CD4-positive, alpha-beta T cell treated with Interleukin-4 for 1 hour (primary cell): ENCODE data around the gene ZC2HC1B.
A peak's percentile ranks its signal among the peaks of the same experiment; 100 is the strongest.

ENCODE experiments used
- DNase-seq, 2 donors: peaks; one replicate each; pipeline ENCODE4 v3.0.0-alpha.2; 2020 to 2022

ZC2HC1B gene

DNA sequence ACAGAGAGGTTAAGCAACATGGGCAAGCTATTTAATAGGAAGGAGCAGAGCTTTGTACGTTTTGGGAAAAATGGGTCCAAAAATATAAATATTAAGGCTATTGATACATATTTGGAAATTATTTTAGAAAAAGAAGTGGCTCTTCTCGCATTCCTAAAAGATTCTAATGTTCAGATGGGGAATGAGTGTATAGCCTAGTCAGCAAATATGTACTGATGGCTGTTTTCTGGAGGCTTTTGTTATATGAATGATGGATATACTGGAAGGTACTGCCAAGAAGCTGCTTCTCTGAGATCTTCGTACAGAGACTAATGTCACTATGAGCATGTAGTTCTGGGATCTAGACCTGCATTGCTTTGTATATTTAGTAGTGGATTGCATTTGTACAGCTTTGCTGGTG, 72.1 kb downstream of the ZC2HC1B start:
- no peak for DNase-seq

DNA sequence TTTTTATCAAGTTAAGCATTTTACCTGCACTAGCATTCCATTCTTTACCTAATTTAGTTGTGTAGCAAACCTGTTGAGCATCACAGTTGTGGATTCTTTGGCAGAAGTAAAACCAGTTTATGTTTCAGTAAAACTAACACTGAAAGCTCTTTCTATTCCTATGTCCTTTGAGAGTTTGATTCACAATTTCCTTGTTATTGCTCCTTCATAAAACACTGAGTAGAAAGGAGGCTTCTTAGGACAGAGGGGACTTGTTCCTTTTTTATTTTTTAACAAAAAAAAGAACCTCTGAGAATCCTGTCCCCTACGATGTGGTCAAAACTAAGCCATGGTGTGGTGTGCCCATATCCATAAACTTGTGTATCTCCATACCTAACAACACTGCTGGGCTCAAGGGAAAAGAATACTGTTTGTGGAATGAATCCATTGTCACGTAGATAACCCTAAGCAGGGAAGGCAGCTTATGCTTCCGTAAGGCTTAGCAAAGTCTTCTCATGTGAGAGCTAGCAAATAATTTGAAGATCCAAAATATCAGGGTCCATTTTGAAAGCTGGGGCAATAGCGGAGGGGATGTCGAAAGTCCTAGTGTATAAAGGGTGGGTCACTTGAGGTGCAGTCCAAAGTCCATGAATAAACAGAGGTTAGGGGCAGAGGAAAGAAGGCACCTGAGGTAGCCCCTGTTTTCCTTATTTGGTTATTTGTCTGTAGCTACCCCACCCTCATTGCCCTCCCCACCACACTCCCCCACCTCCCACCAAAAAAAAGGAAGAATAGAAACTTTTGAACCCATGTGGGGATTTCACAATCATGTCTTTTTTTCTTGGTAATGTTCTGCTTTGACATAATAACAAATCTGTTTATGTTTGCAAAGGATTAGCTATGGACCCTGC, 72.7 kb downstream of the ZC2HC1B start:
- no peak for DNase-seq

DNA sequence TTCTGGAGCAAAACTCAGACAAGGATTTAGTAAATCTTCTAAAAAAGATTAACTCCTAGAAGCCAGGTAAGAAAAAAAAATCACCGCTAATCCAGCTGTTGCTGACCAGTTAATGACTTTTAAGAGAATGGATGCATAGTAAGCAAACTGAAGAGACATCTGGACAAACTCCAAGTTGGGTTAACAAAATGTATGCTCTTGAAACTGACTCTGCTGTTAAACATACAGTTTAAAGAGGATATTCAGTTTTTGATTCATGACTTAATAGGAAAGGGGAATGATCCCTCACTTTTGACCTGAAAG, 73.3 kb downstream of the ZC2HC1B start:
- no peak for DNase-seq

DNA sequence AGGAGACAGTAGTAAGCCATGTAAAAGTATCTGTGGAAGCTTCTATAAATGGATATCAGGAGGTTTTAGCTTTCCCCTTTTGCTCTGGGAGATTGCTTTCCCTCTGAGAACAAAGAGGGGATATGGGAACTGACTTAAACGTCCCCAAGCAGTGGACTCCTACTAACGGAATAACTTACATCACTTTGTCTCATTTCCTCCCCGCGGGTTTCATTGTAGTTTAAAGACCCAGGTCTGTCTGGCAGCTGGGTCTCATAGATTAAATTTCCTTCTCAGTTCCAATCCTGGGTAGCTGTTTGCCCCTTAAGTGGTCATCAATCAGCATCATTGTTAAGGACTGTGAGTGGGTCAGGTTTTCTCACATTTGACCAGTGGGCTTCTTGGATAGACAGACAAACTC, 75.1 kb downstream of the ZC2HC1B start:
- no peak for DNase-seq

- DNase-seq: peak; percentile 55 to 75
Observed at GRCh38 chr6:143940011-143940597, 75.8 kb downstream of the ZC2HC1B start.

DNA sequence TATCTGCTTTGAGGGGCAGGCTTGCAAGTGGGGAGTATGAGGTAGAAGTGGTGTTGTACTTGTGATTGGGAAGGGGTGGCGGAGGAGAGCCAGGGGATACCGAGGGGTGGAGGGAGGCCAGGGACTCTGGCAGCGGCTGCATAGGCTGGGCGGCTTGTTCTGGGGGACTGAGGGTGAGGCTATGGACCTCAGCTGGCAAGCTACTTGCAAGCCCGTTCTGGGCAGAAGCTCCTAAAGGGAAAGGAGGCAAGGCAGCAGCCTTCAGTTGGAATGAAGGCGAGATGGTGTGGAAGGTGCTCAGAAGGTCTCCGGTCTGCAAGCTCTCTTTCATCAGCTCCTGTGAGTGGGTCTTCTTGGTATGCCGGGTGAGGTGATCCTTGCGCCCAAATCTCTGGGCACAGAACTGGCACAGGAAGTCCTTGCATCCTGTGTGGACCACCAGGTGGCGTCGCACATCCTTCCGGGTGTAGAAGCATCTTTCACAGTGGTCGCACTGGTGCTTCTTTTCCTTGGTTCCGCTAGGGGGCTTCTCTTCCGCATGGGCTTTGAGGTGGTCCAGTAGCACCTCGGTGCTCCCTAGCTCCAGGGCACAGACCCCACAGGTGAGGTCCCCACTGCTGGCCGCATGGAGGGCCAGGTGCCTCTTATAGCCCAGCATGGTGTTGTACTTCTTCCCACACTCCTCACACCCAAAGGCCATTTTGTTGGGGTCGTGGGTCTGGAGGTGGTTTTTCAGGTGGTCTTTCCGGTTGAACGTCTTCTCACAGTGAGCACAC, 77.8 kb downstream of the ZC2HC1B start:
- peak; percentile 43 to 47 for DNase-seq

DNA sequence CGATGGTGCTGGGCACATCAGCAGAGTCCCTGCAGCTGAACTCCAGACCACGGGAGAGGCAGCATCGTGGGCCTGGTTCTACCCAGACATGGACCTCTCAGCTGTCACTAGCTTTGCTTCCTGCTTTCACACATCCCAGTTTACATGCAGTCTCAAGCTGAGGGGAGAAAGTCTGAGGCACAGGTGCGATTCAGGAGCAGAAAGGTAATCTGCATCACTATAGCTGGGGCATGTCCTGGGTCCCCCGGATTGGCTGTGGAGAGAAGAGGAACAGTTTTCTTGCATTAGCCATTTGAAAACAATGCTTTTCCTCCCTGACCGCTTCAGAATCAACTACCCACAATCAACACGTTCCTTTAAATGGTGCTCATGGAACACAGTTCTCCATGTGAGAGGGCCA, 83.9 kb downstream of the ZC2HC1B start:
- DNase-seq: no peak

DNA sequence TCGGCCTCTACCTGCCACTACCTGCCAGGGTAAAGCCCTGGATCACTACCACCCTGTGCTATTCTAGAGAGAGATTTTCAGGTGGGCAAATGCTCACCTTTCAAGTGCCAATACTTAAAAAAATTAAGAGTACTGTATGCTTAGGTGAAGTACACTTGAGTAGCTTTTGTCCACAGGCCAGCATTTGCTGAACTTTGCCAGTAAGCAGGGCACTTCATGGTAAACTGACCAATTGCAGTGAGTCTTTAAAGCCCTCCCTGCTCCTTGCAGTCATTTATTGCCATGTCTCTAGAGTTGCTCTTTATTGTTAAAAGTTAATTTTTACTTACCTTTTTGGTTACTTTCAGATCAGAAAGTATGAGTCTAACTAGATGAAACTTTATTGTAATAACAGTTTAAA, 85.3 kb downstream of the ZC2HC1B start:
- no peak for DNase-seq

DNA sequence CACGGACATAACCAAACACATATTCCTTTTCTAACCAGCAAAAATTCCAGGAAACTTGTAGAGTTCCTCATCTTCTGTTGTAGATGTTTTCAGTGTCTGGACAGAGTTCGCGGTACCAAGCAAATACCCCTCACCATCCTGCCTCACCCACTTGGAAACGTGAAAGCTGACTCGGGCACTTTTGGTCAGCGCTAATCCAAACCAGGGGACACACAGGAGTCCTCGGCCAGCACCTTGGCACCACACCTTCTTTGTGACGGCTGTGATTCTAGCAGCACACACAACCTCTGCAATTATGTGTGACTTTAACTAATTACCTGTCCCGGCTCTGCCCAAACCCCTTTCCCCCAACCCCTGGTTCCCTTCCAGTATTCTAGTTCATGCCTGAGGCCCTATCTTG, 85.7 kb downstream of the ZC2HC1B start:
- DNase-seq: no peak

DNA sequence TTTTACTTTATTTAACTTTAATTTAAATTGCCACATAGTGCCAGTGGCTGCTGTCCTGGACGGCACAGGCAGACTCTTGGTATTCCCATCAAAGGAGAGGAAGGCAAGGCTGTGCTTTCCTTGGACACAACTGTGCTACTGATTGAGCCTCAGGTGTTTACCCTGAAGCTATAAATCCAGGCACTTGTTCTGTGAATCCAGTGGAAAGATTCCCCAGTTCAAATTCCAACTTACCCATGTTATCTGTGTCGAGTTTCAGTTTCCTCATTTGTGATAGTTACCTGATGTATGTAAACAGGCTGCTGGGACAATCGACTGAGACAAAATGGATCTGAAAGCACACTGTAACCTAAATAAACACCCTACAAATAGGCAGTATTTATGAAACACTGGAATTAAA, 86.6 kb downstream of the ZC2HC1B start:
- DNase-seq: no peak

- no peak for DNase-seq
Observed at GRCh38 chr6:143952060-143952778, 87.9 kb downstream of the ZC2HC1B start.

DNA sequence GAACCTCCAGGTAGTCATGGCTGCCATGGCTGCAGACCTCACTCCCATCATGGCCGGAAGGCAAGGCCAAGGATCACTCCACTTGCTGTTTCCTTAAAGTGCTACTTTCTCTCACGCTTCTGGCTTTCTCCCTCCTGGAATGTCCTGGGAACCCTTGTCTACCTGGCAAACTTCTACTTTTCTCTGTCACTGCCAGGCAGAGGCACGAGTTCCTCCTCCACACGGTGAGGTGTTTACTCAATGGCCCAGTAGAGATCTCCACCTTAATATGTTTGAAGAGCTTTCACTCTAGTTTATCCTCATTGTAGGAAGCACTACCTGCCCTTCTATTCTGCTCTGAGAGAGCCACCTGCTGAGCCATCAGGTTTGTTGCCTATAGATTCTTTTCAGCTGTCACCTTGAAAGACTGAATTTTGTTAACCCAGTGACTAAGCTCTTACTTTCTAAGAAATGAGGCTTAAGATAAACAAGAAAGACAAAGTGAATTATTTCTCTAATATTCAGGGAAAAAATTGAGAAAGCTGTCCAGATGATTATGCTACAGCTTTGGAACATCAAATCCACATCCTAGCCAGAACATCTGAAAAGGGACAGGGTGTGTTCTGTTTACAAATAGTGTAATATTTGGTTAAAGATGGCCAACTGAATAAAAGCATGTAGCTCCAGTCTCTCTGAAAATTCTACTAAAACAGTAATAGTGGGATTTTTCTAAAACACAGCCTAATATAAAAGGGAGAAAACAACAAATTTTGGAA, 88.8 kb downstream of the ZC2HC1B start:
- no peak for DNase-seq

GRCh38 chr6:143953922-143954321, 89.6 kb downstream of the ZC2HC1B start:
- DNase-seq: no peak

DNA sequence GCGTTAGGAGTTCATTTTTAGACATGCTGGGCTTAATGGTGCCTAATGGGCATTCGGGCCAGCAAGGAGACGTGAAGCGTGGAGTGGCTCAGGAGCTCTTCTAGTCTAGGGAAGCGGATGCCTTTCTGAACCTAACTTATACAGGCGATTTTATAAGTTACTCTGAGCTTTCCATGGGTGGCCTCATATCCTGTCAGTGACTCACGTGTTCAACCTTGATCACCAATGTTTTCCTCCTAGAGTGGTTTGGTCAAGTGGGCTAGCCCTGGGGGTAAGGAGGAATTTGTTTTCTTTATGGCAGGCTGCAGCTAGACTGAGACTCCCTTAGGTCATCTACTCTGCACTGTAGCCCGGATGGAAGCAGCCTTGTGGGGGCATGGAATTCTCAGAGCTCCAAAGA, 91.7 kb downstream of the ZC2HC1B start:
- DNase-seq: no peak

DNA sequence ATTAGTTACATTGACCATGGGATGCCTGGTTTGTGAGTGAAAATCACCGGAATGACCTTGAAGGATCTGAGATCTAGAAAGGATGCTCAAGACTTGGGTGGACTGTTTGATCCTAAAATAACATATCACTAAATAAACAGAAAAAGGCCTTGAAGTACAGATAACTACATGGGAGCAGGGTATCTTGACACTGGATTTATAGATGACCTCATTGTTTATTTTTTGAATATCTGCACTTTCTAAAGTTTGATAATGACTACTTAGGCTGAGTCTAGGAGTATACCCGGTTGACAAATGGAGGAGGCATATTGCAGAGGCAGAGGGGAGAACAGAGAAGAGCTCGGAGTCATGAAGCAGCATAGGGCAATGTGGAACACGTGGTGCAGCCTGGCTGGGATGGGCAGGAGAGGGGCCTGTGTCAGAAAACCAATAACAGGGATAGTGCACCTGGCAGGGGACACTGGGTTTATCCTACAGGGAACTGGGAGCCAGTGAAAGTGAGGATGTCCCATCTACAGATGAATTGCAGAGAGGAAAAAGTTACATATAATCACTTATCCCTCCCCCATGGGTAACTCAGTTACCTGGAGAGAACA, 93.5 kb downstream of the ZC2HC1B start:
- DNase-seq: no peak

DNA sequence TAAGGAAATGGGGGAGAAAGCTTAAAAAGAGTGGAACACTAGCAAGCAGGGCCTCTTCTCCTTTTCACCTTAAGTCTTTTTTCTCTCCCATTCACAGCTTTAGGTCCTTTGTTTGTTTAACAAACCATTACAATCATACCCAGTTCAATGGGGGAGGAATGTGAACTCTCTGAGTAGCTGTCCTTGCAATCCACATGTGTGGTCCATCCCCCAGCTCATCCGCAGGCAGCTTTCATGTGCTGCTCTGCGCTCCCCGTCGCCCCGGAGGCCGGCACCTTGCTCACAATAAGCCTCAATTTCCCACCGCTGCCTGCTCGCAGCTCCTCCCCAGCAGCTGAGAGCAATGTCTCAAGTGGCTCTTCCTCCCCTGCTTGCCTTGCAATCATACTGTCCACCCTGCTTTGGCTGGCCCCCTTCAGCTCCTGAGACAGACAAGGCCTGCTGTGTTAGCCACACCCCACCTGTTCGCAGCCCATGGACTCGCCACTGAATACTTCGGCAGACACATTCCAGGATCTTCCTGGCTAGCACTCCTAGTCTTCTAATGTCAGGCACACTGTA, 94.6 kb downstream of the ZC2HC1B start:
- no peak for DNase-seq

- no peak for DNase-seq
Observed at GRCh38 chr6:143959927-143960326, 95.7 kb downstream of the ZC2HC1B start.

- no peak for DNase-seq
Observed at GRCh38 chr6:143961066-143961465, 96.8 kb downstream of the ZC2HC1B start.

DNA sequence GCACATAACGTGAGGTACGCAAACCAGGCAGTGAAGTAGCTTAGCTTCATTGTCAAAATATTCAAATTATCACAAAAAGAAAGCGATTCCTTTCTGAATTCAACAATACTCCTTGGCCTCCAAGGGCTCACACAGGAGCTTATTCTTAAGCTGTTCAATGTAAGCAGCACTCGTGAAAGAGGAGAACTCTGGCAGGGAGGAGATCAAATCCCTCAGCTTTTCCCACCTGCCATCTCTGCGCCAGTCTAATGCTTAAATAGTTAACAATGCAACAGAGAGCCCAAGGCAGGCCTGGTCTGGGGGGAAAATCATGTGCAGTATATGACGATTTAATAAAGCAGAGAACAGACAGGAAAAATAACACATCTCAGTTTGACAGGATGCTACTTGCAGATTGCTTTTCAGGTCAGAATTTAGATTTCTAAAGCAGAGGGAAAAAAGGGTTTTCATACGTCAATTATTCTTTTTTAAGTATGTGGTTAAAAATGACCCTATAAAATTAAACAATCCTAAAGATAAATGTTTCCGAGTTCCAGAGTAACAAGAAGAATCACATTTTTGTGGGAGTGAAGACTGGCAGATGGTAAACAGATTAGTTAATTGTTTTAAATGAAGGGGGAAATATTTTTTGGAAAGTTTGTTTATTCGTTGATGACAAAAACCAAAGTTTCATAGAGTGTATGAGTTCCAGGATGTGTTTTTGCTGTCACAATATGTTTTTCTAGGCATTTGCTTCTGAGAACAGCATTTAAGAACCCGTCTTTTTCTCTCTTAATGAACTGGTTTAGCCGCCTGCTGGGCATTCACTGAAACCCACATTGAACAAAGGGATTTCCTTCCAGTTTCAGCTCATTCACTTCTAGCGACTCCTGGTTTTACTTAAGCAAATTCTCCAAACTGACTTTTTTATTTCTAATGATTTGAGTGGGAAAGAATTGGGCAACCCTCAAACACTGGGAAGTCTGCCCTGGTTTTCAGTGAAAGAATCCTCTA, 97.9 kb downstream of the ZC2HC1B start:
- no peak for DNase-seq

DNA sequence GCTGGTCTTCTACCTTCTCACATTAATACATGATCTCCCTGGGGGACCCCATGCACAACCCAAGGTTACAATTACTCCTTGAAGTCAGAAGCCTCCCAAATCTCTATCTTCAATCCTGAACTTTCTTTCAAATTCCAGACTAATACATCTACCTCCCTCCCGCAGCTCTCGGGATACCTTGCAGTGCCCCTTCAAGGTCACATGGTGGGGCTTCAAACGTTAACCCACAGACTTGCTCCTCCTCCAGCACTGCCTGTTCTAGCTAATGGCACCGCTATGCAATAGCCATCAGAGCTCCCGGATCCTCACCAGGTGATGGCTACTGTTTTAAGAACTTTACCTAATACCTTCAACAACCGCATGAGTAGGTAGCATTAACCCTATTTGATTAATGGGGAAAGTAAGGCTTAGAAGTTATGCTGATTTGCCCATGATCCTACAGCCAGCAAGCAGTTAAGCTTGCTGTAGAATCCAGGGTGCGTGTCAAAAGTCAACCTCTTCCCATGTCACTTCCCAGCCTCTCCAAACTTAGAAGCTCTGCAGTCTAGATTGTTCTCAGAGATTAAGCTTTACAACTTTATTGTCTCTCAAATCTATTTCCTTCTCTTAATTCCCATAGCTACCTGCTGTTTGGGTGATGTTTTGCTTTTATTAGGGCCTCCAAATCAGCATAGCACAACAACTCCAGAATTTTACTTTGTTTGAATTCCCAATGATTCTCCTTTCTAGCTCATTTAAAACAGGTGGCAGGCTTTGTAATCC, 99.1 kb downstream of the ZC2HC1B start:
- DNase-seq: no peak
